Hepatocyte (in vitro differentiated cells): ENCODE data around the gene WNT7A. TPM values are rescaled to one million over a fixed set of nuclear protein-coding genes. Genes with fewer than 3 reads are reported as not detected.

Source experiments
- DNase-seq: peaks from one replicate; pipeline ENCODE4 v3.0.0-alpha.2; 2016; ENCODE audit warnings: low spot score
- H2AFZ ChIP-seq: fragments of 200-600 bp; sonication (generic); 2 replicates; pipeline ENCODE4 v1.6.0; 2016; ENCODE audit warnings: antibody characterized with exemption, mild to moderate bottlenecking
- H3K27ac ChIP-seq: fragments of 200-600 bp; sonication (generic); 2 replicates; pipeline ENCODE4 v1.5.1; 2016; ENCODE audit warnings: mild to moderate bottlenecking
- H3K27me3 ChIP-seq: fragments of 200-600 bp; sonication (generic); 2 replicates; pipeline ENCODE4 v1.6.1; 2016
- H3K36me3 ChIP-seq: fragments of 200-600 bp; sonication (generic); replicated peaks from 2 replicates; pipeline ENCODE4 v1.5.1; 2016; ENCODE audit warnings: low read depth; ENCODE audit not compliant: insufficient read depth
- H3K4me1 ChIP-seq: fragments of 200-600 bp; sonication (generic); 2 replicates; pipeline ENCODE4 v1.5.1; 2016; ENCODE audit warnings: mild to moderate bottlenecking, moderate library complexity; ENCODE audit not compliant: insufficient read depth
- H3K4me2 ChIP-seq: fragments of 200-600 bp; sonication (generic); 2 replicates; pipeline ENCODE4 v1.6.0; 2016
- H3K4me3 ChIP-seq: fragments of 200-600 bp; sonication (generic); 2 replicates; pipeline ENCODE4 v1.5.1; 2016; ENCODE audit warnings: mild to moderate bottlenecking
- H3K79me2 ChIP-seq: fragments of 200-600 bp; sonication (generic); 2 replicates; pipeline ENCODE4 v1.6.0; 2017; ENCODE audit warnings: mild to moderate bottlenecking
- H3K9me2 ChIP-seq: fragments of 200-600 bp; sonication (generic); replicated peaks from 2 replicates; pipeline ENCODE4 v1.6.0; 2017; ENCODE audit warnings: mild to moderate bottlenecking; ENCODE audit not compliant: insufficient read depth
- H3K9me3 ChIP-seq: fragments of 200-600 bp; sonication (generic); 2 replicates; pipeline ENCODE4 v1.5.1; 2016; ENCODE audit warnings: low read depth, mild to moderate bottlenecking
- H4K20me1 ChIP-seq: fragments of 200-600 bp; sonication (generic); 2 replicates; pipeline ENCODE4 v1.6.0; 2016; ENCODE audit warnings: mild to moderate bottlenecking; ENCODE audit not compliant: insufficient read depth, poor library complexity, severe bottlenecking
- EZH2 ChIP-seq: fragments of 200-600 bp; sonication (generic); IDR thresholded peaks from 2 replicates; pipeline ENCODE4 v1.6.1; 2016; ENCODE audit warnings: antibody characterized with exemption, mild to moderate bottlenecking, borderline replicate concordance
- EZH2phosphoT487 ChIP-seq: fragments of 200-600 bp; sonication (generic); IDR thresholded peaks from one replicate; pipeline ENCODE4 v1.6.1; 2018; ENCODE audit warnings: antibody characterized with exemption, mild to moderate bottlenecking, low read depth, moderate library complexity; ENCODE audit not compliant: unreplicated experiment, severe bottlenecking
- WGBS: methylation state at CpG from one replicate; pipeline ENCODE4 v1.1.6; 2016; ENCODE audit warnings: low lambda C conversion rate; ENCODE audit errors: missing lambda C conversion rate; 5-methylcytosine and 5-hydroxymethylcytosine counted together
- polyA plus RNA-seq: library from polyadenylated mRNA; unstranded; fragments of >200 nt; fragmentation: Nextera tagmentation; extraction: Ambion mirVana; gene quantifications from 2 replicates; pipeline ENCODE4 v1.2.1, GENCODE V29; 2016
- total RNA-seq: library from RNA; depleted of rRNA; stranded (reverse); fragments of >200 nt; gene quantifications from 2 replicates; pipeline ENCODE4 v1.2.3, GENCODE V29; 2014
- TF ChIP-seq, protein P1 (sequence below): fragments of 200-600 bp; sonication (generic); IDR thresholded peaks from 2 replicates; pipeline ENCODE4 v1.5.1; 2016; ENCODE audit warnings: antibody characterized with exemption, mild to moderate bottlenecking; ENCODE audit not compliant: poor library complexity

WNT7A gene
- total and polyA plus RNA-seq, 2 experiments from 2014 or later: 0.04 to 0.13 TPM

DNA sequence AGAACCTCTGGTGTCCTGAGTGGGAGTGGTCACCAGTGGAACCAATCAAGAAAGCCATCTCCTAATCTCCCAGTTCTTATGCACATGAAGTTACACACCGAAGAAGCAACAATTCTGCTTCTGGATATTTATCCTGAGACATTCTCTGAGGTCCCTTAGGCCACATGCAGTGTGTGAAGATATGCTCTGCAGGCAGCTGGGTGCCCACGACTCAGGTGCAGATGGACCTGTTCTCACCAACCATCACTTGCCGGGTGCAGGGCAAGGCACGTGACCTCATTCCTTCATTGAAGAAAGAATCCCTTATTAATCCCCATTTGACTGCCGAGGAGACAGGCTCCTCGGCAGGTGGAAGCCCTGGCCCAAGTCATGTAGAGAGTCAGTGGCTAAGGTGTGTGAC, 79.8 kb downstream of the WNT7A start:
- H3K4me2 ChIP-seq: no peak overlapping the region
- WGBS: 81% methylated on average over 6 of the region's 6 CpGs
- no peaks in the 10 kb centered on the region for H3K36me3 ChIP-seq
- no peaks in the 10 kb centered on the region for H3K9me3 ChIP-seq
- no peak overlapping the region for H3K27ac ChIP-seq
- no peak overlapping the region for H2AFZ ChIP-seq
- TF ChIP-seq, protein P1, sequence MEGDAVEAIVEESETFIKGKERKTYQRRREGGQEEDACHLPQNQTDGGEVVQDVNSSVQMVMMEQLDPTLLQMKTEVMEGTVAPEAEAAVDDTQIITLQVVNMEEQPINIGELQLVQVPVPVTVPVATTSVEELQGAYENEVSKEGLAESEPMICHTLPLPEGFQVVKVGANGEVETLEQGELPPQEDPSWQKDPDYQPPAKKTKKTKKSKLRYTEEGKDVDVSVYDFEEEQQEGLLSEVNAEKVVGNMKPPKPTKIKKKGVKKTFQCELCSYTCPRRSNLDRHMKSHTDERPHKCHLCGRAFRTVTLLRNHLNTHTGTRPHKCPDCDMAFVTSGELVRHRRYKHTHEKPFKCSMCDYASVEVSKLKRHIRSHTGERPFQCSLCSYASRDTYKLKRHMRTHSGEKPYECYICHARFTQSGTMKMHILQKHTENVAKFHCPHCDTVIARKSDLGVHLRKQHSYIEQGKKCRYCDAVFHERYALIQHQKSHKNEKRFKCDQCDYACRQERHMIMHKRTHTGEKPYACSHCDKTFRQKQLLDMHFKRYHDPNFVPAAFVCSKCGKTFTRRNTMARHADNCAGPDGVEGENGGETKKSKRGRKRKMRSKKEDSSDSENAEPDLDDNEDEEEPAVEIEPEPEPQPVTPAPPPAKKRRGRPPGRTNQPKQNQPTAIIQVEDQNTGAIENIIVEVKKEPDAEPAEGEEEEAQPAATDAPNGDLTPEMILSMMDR: no peak
- no peak for TF ChIP-seq EZH2
- TF ChIP-seq EZH2phosphoT487: no peak
- no peak overlapping the region for H3K4me3 ChIP-seq
- no peaks in the 10 kb centered on the region for H3K79me2 ChIP-seq
- no peak for DNase-seq
- H3K9me2 ChIP-seq: no peaks in the 10 kb centered on the region
- H4K20me1 ChIP-seq: no peaks in the 10 kb centered on the region
- no peaks in the 10 kb centered on the region for H3K4me1 ChIP-seq
- no peaks in the 10 kb centered on the region for H3K27me3 ChIP-seq

DNA sequence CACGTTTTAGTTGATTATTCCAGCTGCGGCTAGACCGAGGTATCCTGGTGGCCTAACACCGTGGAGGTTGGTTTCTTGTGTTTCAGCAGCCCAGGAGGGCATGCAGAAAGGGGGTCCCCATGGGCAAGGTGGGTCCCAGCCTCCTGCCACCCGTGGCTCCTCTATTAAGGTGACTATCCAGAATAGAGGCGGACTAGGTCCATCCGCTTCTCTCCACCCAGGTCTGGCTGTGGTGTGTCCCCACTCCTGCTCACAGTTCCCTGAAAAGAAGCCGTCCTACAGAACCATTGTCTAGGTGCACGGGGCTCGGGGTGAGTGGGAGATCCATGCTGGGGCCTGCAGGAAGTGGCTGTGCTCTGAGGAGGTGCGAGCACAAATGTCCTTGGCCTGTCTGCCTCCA, 81.5 kb downstream of the WNT7A start:
- Histone ChIP-seq H3K9me2 (no peaks in the 10 kb centered on the region), H3K4me1 (no peaks in the 10 kb centered on the region), H3K27me3 (no peaks in the 10 kb centered on the region), H3K4me3 (no peak overlapping the region), H2AFZ (no peak overlapping the region), H3K4me2 (no peak overlapping the region), H3K36me3 (no peaks in the 10 kb centered on the region), H4K20me1 (no peaks in the 10 kb centered on the region), H3K79me2 (no peaks in the 10 kb centered on the region), H3K27ac (no peak overlapping the region), H3K9me3 (no peaks in the 10 kb centered on the region)
- WGBS: 83% methylated on average over 11 of the region's 11 CpGs
- DNase-seq: no peak
- TF ChIP-seq, protein P1: no peak
- TF ChIP-seq EZH2phosphoT487: no peak
- no peak for TF ChIP-seq EZH2

DNA sequence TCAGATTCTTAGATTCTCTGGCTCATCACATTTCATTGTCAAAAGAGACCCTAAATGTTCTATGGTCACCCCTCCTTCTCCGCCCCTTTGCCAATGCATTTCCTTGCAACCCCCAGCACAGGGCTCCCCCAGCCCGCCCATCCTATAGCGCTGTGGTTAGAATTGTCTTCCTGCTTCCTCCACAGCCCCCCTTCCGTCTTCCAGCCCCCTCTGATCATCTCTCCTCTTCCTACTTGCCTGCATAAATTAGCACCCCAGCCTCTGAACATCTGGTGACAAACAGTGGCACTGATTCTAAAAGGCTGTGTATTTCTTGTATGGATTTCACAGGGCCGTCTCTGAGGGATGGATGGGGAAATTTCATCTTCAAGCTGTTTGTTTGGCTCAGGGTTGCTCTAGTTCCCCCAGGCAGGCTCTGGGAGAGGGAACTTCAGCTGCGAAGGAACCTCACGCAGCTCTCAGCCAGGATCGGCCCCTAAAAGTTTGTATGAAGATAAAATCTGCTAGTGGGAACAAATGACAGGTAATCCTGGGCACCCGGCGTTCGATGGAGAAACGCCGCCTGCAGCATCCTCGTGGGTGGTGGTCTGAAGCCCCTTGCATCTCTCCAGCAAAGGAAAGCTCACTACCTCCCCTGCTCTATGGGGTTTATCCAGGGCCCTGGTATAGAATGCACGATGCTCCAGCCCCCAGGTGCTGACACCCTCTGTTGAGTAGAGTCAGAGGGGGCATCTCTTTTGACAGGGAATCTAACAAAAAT, 83.0 kb downstream of the WNT7A start:
- Histone ChIP-seq H3K9me3 (no peaks in the 10 kb centered on the region), H3K9me2 (no peaks in the 10 kb centered on the region), H3K4me1 (no peaks in the 10 kb centered on the region), H3K36me3 (no peaks in the 10 kb centered on the region), H3K27me3 (peaks cover 3% of the 10 kb centered on the region), H3K4me3 (no peak overlapping the region), H3K79me2 (no peaks in the 10 kb centered on the region), H2AFZ (no peak overlapping the region), H4K20me1 (no peaks in the 10 kb centered on the region), H3K4me2 (no peak overlapping the region), H3K27ac (no peak overlapping the region)
- TF ChIP-seq EZH2phosphoT487 (no peak), EZH2 (no peak)
- TF ChIP-seq, protein P1: no peak
- WGBS: 80% methylated on average over 15 of the region's 15 CpGs
- no peak for DNase-seq
